ENCODE data around the gene AKAP13. TPM values are rescaled to one million over a fixed set of nuclear protein-coding genes. Genes with fewer than 3 reads are reported as not detected.

Gene AKAP13
- total and polyA plus RNA-seq, 2 of the 13 experiments (the other 11 are each of a cell fraction or from before 2014, with no cell fraction given) = 6.7 to 27.1 TPM

- ATAC-seq = no peak
- CTCF ChIA-PET (ENCODE audit: low intra/inter-chr PET ratio, low total read pairs) = no interaction called here
- WGBS (ENCODE audit: low lambda C conversion rate) = 99% methylated on average over 8 of the region's 8 CpGs
Observed at GRCh38 chr15:85570336-85570735, 189.9 kb downstream of the AKAP13 start.

More at GRCh38 chr15:85570336-85570735, 189.9 kb downstream of the AKAP13 start:
- DNase-seq (ENCODE audit: low spot score) (no peak), FAIRE-seq (no peak)
- POLR2A ChIA-PET = no interaction called here
- no peaks in the 10 kb centered on the region for H3K4me1 ChIP-seq (ENCODE audit: insufficient read depth, low read length)
- no peaks in the 10 kb centered on the region for H4K20me1 ChIP-seq (ENCODE audit: insufficient read depth, low read length)
- H3K27ac ChIP-seq (ENCODE audit: extremely low read length, insufficient read depth, low read length) = no peak overlapping the region
- no peak overlapping the region for H3K9ac ChIP-seq (ENCODE audit: insufficient read depth, low read depth, low read length)
- no peaks in the 10 kb centered on the region; a peak in 1 of 5 replicates for H3K36me3 ChIP-seq (replicated peaks in 1 of 2; ENCODE audit: control insufficient read depth in 1 of 2, insufficient read depth in 2 of 2, low read length in 2 of 2)
- TF ChIP-seq SP5 (CRISPR knock-in tag; IDR thresholded peaks at IDR 0.05; ENCODE audit: borderline replicate concordance, low read depth) (no peak), ZKSCAN5 (CRISPR knock-in tag; IDR thresholded peaks at IDR 0.05) (no peak), ZNF749 (CRISPR knock-in tag; IDR thresholded peaks at IDR 0.05; ENCODE audit: borderline replicate concordance) (no peak), REST (IDR thresholded peaks at IDR 0.05; ENCODE audit: borderline replicate concordance in 1 of 2, low read depth in 1 of 2, low read length in 2 of 2) (no peak), ZNF10 (CRISPR knock-in tag; IDR thresholded peaks at IDR 0.05; ENCODE audit: borderline replicate concordance, low read depth) (no peak), BATF2 (CRISPR knock-in tag; IDR thresholded peaks at IDR 0.05) (no peak), ZNF770 (CRISPR knock-in tag; IDR thresholded peaks at IDR 0.05) (no peak), FOXO4 (CRISPR knock-in tag; conservative IDR thresholded peaks at IDR 0.05) (no peak), SIX1 (CRISPR knock-in tag; IDR thresholded peaks at IDR 0.05; ENCODE audit: borderline replicate concordance) (no peak)
- no peaks in the 10 kb centered on the region for H3K9me3 ChIP-seq (ENCODE audit: low read length)
- no peak overlapping the region for H2AFZ ChIP-seq (ENCODE audit: low read length)
- in situ Hi-C loops (cut with HindIII; ENCODE audit: extremely low pct_ligation_motif_present, low pct_unique_long_range_greater_than_20kb) = no loop called here
- no peaks in the 10 kb centered on the region for H3K79me2 ChIP-seq (ENCODE audit: insufficient read depth, low read length)
- BruUV-seq (replicated peaks) = no TSS peak
- intact Hi-C loops (cut with micrococcal nuclease; ENCODE audit: unreplicated experiment) = no loop called here
- H3K27me3 ChIP-seq (ENCODE audit: control insufficient read depth in 1 of 2, insufficient read depth in 2 of 2, low read length in 2 of 2) = no peaks in the 10 kb centered on the region
- H3K4me3 ChIP-seq (replicated peaks in 1 of 3; ENCODE audit: insufficient read depth in 1 of 3, low read depth in 2 of 3, low read length in 3 of 3) = no peak overlapping the region
- H3K4me2 ChIP-seq (ENCODE audit: low read depth, low read length) = no peak overlapping the region
